Myocyte (in vitro differentiated cells): ENCODE results near the gene SCN1A. TPM values are rescaled to one million over a fixed set of nuclear protein-coding genes. Genes with fewer than 3 reads are reported as not detected.
"Not testable (repeated sequence)": the region's sequence is repeated elsewhere in the genome, so short reads cannot be mapped to it uniquely, and the experiment has no call there.

Experiments
- DNase-seq: peaks from one replicate; pipeline ENCODE4 v3.0.0-alpha.2; 2012; ENCODE audit warnings: low read depth
- total RNA-seq: library from RNA; depleted of rRNA; stranded (reverse); fragments of >200 nt; gene quantifications from 2 replicates; pipeline ENCODE4 v1.2.3, GENCODE V29; 2014

SCN1A gene
- total RNA-seq, 1 donor from 2014 or later, result not detected

DNA sequence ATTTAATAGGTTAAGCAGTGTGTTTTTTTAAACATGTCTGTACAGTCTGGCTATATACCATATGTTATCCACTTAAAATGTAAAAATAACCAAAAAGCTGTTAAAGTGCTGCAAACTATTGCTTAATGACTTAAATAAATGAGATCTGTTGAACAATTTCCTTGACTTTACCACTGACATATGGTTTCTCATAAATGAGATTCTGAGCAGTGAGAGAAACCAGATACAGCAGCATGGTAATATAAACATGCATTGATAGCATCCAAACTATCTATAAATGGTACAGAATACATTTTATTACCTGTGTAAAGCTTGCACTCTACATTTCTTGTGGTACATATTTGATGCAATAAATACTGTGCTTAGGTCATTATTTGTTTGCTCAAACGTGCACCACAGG, 138.0 kb downstream of the SCN1A start:
- no peak for DNase-seq

DNA sequence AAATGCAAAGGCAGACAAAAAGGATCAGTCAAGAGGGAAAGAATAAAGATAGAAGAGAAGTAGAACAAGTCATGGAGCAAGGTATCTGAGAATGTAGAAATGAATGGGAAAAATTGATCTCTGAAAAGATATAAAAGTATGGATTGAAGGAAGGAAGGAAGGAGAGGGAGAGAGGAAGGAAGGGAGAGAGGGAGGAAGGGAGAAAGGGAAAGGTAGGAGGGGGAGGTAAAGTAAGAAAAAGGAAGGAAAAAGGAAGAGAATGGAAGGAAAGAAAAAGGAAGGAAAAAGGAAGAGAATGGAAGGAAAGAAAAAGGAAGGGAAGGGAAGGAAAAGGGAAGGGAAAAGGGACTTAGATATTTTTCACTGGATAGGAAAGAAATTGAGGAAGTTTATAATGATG, 142.7 kb downstream of the SCN1A start:
- no peak for DNase-seq

DNA sequence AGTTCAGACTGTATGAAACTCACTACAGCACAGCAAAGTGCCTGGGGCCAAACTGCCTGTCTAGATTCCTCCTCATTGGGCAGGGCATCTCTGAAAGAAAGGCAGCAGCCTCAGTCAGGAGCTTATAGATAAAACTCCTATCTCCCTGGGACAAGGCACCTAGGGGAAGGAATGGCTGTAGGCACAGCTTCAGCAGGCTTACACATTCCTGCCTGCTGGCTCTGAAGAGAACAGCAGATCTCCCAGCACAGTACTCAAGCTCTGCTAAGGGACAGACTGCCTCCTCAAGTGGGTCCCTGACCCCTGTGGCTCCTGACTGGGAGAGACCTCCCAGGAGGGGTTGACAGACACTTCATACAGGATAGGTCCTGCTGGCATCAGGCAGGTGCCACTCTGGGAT, 155.7 kb downstream of the SCN1A start:
- DNase-seq, result not testable (repeated sequence)

DNA sequence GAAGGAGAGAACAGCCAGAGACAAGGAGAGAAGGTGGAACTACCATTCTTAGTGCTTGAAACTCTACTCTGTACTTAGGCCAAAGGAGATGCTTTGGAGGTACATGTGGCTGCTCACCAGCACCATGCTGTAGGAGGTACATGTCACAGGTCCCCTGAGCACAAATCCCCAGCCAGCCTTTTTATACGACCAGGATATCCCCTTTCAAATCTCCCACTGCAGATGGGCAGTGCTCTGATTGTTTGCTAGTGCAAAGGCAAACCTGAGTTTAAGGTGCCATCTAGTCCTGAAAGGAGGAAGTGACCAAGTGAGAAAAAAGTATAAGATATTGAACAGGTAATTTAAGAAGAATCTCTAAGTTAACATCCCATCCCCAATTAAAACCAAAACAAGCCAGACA, 157.2 kb downstream of the SCN1A start:
- no peak for DNase-seq

DNA sequence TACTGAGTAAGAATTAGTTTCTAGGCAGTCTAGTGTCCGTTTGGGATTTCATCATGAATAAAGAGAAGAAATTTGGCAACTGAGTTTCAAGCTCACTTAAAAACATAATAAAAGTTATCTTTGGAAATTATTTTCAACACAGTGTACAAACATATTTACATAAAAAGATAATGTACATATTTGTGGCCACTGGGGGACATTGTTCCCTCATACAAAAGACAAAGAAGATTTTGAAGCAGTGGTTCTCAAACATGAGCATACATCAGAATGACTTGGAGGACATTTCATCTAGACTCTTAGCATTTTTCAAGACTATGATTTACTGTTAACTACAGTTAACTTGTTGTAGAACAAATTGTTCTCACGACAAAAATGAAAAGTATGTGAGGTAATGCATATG, 158.6 kb downstream of the SCN1A start:
- DNase-seq, result no peak

DNA sequence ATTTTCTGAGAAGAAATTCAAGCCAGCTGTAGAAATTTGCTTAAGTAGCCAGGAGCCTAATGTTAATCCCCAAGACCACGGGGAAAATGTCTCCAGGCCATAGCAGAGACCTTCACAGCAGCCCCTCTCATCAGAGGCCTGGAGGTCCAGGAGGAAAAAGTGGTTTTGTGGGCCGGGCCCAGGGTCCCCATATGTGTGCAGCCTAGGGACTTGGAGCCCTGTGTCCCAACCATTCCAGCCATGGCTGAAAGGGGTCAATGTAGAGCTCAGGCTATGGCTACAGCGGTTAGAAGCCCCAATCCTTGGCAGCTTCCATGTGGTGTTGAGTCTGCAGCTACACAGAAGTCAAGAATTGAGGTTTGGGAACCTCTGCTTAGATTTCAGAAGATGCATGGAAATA, 160.1 kb downstream of the SCN1A start:
- DNase-seq, result no peak

DNA sequence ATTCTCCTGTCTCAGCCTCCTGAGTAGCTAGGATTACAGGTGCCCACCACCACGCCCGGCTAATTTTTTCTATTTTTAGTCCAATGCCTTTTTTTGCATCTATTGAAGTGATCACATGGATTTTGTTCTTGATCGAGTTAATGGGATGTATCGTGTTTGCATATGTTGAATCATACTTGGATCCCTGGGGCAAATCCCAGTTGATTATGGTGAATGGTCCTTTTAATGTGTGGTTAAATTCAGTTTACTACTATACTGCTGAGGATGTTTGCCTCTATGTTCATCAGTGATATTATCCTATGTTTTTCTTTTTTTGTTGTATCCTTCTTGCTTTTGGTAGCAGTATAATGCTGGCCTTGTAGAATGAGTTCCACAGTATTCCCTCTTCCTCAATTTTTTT, 166.0 kb downstream of the SCN1A start:
- DNase-seq, result no peak

DNA sequence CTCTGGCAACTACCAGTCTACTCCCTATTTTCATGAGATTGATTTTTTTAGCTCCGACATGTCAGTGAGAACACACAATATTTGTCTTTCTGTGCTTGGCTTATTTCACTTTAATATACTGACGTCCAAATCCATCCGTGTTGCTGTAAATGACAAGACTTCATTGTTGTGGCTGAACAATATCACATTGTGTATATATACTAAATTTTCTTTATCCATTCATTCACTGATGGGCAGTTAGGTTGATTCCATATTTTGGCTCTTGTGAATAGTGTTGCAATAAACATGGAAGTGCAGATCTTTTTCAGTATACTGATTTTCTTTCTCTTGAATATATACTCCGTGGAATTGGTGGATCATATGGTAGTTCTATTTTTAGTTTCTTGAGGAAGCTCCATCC, 168.4 kb downstream of the SCN1A start:
- DNase-seq, result no peak

DNA sequence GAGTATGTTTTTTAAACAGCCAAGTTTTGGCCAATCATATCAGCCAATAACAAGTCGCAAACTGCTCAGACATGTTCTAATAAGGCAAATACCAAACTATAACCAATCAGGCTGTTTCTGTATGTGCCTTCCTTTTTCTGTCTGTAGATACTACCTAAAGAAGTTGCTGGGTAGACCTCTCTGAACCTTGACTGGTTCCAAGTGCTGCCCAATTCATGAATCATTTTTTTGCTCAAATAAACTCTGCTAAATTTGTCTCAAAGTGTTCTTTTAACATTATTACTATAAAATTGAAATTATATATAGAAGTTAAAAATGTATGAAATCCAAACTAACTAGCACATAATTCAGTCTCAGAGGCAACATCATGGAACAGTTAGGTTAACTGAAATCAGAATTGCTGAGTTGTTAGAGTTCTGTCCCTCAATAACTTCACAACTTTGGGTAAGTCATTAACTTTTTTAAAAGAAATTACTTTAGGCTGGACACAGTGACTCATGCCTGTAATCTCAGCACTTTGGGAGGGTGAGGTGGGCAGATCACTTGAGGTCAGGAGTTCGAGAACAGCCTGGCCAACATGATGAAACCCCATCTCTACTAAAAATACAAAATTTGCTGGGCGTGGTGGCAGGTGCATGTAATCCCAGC, 169.4 kb downstream of the SCN1A start:
- DNase-seq, result no peak

DNA sequence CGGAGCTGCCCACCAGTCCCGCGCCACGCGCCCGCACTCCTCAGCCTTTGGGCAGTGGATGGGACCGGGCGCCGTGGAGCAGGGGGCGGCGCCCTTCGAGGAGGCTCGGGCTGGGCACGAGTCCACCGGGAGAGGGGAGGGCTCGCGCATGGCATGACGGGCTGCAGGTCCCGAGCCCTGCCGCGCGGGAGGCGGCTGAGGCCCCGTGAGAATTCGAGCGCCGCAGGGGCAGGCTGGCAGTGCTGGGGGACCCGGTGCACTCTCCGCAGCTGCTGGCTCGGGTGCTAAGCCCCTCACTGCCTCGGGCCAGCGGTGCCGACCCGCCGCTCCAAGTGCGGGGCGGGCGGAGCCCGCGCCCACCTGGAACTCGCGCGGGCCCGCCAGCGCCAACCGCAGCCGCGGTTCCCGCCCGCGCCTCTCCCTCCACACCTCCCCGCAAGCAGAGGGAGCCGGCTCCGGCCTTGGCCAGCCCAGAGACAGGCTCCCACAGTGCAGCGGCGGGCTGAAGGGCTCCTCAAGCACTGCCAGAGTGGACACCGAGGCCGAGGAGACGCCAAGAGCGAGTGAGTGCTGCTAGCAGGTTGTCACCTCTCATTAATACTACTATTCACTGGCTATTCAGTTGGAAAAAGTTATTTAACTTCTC, 170.7 kb downstream of the SCN1A start:
- DNase-seq, result no peak

DNA sequence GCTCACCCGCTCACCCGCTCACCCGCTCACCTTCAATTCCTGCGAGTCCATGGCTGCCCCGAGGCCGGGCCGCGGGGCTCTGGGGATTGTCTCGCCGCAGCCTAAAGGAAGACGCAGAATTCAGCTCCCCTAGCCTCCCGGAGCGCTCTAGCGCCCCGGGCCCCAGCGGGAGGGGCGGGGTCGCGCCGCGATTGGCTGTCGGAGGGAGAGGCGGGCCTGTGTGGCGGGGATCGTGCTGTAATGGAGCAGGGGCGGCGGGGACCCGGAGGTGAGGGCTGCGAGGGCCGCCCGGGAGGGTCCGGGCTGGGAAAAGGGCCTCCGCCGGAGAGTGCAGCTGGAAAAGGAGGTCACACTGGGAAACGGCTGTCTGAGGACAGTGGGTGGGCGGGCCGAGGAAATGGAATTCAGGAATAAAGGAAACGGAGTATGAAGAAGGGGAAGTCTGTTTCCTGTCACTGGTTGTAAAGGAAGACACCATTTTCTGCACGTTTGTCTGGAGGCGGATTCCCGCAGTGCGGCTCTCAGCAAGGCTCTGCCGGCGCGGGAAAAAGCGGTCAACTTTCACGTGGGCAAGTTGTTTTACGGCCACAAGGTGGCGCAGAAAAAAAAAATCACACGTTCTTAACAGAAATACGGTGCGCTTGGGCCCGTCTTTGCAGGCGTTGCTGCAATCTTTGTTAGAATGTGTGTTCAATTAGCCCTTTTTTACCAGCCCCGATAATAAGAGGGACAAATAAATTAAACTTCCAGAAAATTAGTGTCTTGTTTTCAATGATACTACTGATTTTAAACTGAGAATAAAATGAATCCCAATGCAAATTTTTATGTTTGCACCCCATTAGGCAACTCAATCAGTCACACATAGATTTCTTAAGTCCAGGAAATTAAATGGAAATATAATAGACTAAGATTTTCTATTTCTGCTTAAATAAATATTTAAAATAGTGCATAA, 173.9 kb downstream of the SCN1A start, which contains the start of gene TTC21B:
TTC21B (minus strand) TSS at position 122 of the 952 bp plus-strand sequence; CDS start at position 51, 71 bp downstream.
- DNase-seq, result peak; percentile 96

DNA sequence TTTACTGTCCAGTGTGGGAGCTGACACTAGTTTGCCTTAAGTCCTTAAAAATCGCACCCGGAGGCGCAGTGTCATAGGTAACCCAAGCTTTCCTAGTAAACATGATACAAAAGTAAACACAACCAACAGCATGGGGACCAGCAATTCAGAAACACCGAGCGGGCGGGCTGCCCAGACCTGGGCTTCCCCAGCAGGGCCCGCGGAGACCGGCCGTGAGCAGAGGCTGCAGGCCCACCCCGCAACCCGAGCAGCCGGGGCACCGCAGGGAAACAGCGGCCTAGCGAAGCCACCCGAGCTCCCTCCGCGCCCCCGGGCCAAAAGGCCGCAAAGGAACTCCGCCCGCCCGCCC, 174.5 kb downstream of the SCN1A start:
- DNase-seq, result no peak

DNA sequence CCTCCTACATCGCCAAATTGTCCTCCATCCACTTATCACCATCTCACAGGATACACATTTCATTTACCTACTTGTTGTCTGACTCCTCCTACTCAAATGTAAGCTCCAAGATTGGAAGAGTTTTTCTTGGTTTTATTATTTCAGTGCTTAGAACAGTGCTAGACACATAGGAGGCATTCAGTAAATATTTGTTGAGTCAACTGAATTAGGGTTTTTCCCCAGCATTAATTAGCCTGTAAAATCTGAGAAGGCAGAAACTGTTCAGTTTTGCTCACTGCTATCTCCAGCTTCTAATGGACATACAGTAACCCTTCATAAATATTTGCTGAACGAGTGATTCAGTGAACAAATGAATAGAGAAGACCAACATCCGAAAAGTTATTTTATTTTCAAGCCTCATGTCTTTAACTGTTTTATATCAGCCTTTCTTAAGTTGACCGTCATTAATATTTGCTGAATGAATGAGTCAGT, 175.0 kb downstream of the SCN1A start:
- DNase-seq, result no peak

DNA sequence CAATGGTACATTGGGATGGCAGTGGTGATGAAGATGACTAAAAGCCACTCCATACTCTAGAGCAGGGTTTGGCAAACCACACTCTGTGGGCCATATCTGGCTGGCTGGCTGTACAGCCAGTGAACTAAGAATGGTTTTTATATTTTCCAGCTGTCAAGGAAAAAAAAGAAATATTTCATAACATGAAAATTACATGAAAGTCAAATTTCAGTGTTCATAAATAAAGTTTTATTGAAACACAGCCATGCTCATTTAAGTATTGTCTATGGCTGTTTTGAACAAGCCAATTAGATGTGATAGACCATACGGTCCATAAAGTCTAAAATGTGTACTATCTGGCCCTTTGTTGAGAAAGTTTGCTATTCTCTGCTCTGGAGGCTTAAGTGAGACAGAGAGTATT, 175.7 kb downstream of the SCN1A start:
- DNase-seq, result no peak

DNA sequence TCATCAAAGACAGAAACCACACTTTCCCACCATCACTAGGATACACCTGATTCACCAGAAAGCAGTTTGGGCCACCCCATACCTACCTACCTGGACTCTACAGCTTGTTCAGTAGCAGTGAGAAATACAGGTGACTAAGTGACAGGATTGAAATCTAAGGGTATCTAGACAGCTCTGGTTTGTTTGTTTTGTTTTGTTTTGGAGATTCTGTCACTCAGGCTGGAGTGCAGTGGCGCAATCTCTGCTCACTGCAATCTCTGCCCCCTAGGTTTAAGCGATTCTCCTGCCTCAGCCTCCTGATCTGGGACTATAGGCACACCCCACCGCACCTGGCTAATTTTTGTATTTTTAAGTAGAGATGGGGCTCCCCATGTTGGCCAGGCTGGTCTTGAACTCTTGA, 177.4 kb downstream of the SCN1A start:
- DNase-seq, result no peak

DNA sequence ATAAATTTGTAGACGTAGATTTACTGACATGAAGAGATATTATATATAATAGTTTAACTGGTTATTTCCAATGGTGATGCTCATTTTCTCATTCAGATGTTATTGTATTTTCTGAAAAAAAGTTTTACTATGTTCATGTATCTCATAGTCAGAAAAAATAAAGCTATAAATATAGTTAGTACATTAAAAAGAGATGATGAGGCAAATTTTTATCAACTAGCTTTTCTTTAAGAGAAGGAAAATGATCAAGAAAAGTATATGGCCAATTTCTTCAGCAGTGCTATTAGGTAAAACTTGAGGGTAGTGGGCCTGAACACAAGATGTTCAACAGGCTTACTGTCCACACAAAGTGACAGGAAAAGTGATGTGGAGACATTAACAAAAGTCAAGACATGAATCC, 186.0 kb downstream of the SCN1A start:
- no peak for DNase-seq

DNA sequence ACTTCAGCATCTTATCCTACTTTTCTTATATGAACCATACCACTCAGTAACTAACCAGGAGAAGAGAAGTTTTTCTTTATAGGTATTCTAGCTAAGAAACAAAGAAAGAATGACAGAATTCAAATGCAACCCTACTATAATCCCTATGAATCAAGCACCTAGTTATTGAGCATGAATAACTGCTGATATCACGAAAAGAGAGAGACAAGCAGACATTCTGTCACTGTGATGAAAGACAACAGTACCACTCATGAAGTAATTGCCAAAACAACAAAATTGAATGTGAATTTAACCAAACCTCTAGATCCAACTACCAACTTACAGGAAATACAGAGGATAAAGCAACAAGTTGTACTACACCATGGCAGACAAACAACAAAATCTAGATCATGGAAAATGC, 189.6 kb downstream of the SCN1A start:
- no peak for DNase-seq

Other genes with a start within 250 kb of the SCN1A start
- 15.8 and 24.4 TPM in 2 replicates for gene TTC21B, start 174.2 kb downstream of the SCN1A start, total RNA-seq
- gene SCN9A, start 247.9 kb upstream of the SCN1A start, total RNA-seq, result 2.8 and 2.9 TPM in 2 replicates